Trophoblast cell (in vitro differentiated cells and primary cell): ENCODE data around the gene BABAM2.
A peak's percentile ranks its signal among the peaks of the same experiment; 100 is the strongest.

Source experiments
- DNase-seq, 2 donors: peaks; one replicate each; pipeline ENCODE4 v3.0.0-alpha.2; 2016
- H2AFZ ChIP-seq: 2 replicates; pipeline ENCODE4 v1.6.1; 2013; ENCODE audit warnings: low read length, moderate library complexity, mild to moderate bottlenecking; ENCODE audit not compliant: insufficient read depth, poor library complexity
- H2AK5ac ChIP-seq: 2 replicates; pipeline ENCODE4 v1.6.1; 2013; ENCODE audit warnings: mild to moderate bottlenecking, low read length
- H2BK120ac ChIP-seq: 2 replicates; pipeline ENCODE4 v1.6.1; 2013; ENCODE audit warnings: low read length, mild to moderate bottlenecking, moderate library complexity; ENCODE audit not compliant: insufficient read depth, poor library complexity
- H2BK12ac ChIP-seq: 2 replicates; pipeline ENCODE4 v1.6.1; 2013; ENCODE audit warnings: mild to moderate bottlenecking, low read length, moderate library complexity
- H2BK5ac ChIP-seq: 2 replicates; pipeline ENCODE4 v1.6.1; 2013; ENCODE audit warnings: low read length, low read depth, moderate library complexity, mild to moderate bottlenecking; ENCODE audit not compliant: poor library complexity
- H3K14ac ChIP-seq: 2 replicates; pipeline ENCODE4 v1.6.1; 2013; ENCODE audit warnings: mild to moderate bottlenecking, low read length
- H3K18ac ChIP-seq: 2 replicates; pipeline ENCODE4 v1.6.1; 2013; ENCODE audit warnings: mild to moderate bottlenecking, low read length
- H3K23ac ChIP-seq: 2 replicates; pipeline ENCODE4 v1.6.1; 2013; ENCODE audit warnings: low read length
- H3K27ac ChIP-seq: 2 replicates; pipeline ENCODE4 v1.5.1; 2013; ENCODE audit warnings: low read depth, mild to moderate bottlenecking, inconsistent platforms, low read length, moderate library complexity
- H3K27me3 ChIP-seq: 2 replicates; pipeline ENCODE4 v1.6.1; 2013; ENCODE audit warnings: inconsistent platforms, mild to moderate bottlenecking, low read length, moderate library complexity; ENCODE audit not compliant: insufficient read depth
- H3K36me3 ChIP-seq, 2 experiments: 1 replicate in 1 of 2; 2 replicates in 1 of 2; pipeline ENCODE4 v1.6.1; 2013; ENCODE audit warnings: low read length in 2 of 2, mild to moderate bottlenecking in 2 of 2, moderate library complexity in 1 of 2; ENCODE audit not compliant: insufficient read depth in 2 of 2, control insufficient read depth in 1 of 2
- H3K4ac ChIP-seq: 2 replicates; pipeline ENCODE4 v1.6.1; 2013; ENCODE audit warnings: low read depth, mild to moderate bottlenecking, low read length, moderate library complexity
- H3K4me1 ChIP-seq, 2 experiments: 1 replicate in 1 of 2; 2 replicates in 1 of 2; pipeline ENCODE4 v1.6.1; 2013; ENCODE audit warnings: low read length in 2 of 2, mild to moderate bottlenecking in 2 of 2, moderate library complexity in 1 of 2; ENCODE audit not compliant: insufficient read depth in 2 of 2, control insufficient read depth in 1 of 2
- H3K4me2 ChIP-seq: 2 replicates; pipeline ENCODE4 v1.6.1; 2013; ENCODE audit warnings: inconsistent platforms, mild to moderate bottlenecking, low read length, moderate library complexity
- H3K4me3 ChIP-seq: 2 replicates; pipeline ENCODE4 v1.5.1; 2013; ENCODE audit warnings: mild to moderate bottlenecking, low read depth, low read length, inconsistent platforms
- H3K79me1 ChIP-seq: one replicate; pipeline ENCODE4 v1.6.1; 2013; ENCODE audit warnings: low read length
- H3K79me2 ChIP-seq: 2 replicates; pipeline ENCODE4 v1.6.1; 2013; ENCODE audit warnings: low read length, mild to moderate bottlenecking; ENCODE audit not compliant: control insufficient read depth, insufficient read depth, poor library complexity
- H3K9ac ChIP-seq: 2 replicates; pipeline ENCODE4 v1.6.1; 2013; ENCODE audit warnings: mild to moderate bottlenecking, low read length
- H3K9me3 ChIP-seq: 2 replicates; pipeline ENCODE4 v1.6.1; 2013; ENCODE audit warnings: low read depth, mild to moderate bottlenecking, control low read depth, inconsistent platforms, low read length; ENCODE audit not compliant: insufficient read depth
- H4K12ac ChIP-seq: 2 replicates; pipeline ENCODE4 v1.6.1; 2013; ENCODE audit warnings: low read depth, mild to moderate bottlenecking, low read length, moderate library complexity
- H4K8ac ChIP-seq: 2 replicates; pipeline ENCODE4 v1.6.1; 2013; ENCODE audit warnings: low read depth, mild to moderate bottlenecking, low read length, moderate library complexity
- H4K91ac ChIP-seq: one replicate; pipeline ENCODE4 v1.6.1; 2013; ENCODE audit warnings: low read depth, mild to moderate bottlenecking, low read length, moderate library complexity
- WGBS: extraction: QIAGEN DNeasy Blood & Tissue Kit; methylation state at CpG from one replicate; pipeline ENCODE4 v1.1.7; 2013; ENCODE audit warnings: missing lambda C conversion rate; ENCODE audit not compliant: insufficient read length, insufficient coverage; ENCODE audit errors: extremely low coverage; 5-methylcytosine and 5-hydroxymethylcytosine counted together

The BABAM2 gene

GRCh38 chr2:27960237-27960912, 69.8 kb downstream of the BABAM2 start:
- Histone ChIP-seq H3K23ac (no peak overlapping the region), H3K4me1 (peaks cover 0 to 2% of the 10 kb centered on the region in 2 experiments), H3K27me3 (no peaks in the 10 kb centered on the region), H2BK120ac (no peak overlapping the region), H4K91ac (no peak overlapping the region), H4K12ac (no peak overlapping the region), H3K18ac (no peak overlapping the region), H3K79me1 (peaks cover 2% of the 10 kb centered on the region), H3K4me2 (peak overlapping the region; percentile 10), H3K4me3 (no peak overlapping the region), H3K27ac (peak overlapping the region; percentile 68), H2AK5ac (no peak overlapping the region), H2AFZ (no peak overlapping the region), H3K79me2 (no peaks in the 10 kb centered on the region), H2BK5ac (no peak overlapping the region), H3K36me3 (no peaks in the 10 kb centered on the region), H4K8ac (no peak overlapping the region), H3K4ac (no peak overlapping the region), H3K14ac (no peak overlapping the region), H3K9ac (no peak overlapping the region), H2BK12ac (no peak overlapping the region), H3K9me3 (no peaks in the 10 kb centered on the region)
- no CpG with 5 or more reads among the region's 4 CpGs for WGBS
- no peak for DNase-seq

GRCh38 chr2:27962006-27962405, 71.5 kb downstream of the BABAM2 start:
- Histone ChIP-seq H3K4me1 (peaks cover under 1 to 6% of the 10 kb centered on the region in 2 experiments), H3K18ac (no peak overlapping the region), H3K79me1 (peaks cover 2% of the 10 kb centered on the region), H2BK5ac (no peak overlapping the region), H2AFZ (no peak overlapping the region), H4K12ac (no peak overlapping the region), H3K4me2 (no peak overlapping the region), H3K4ac (no peak overlapping the region), H3K4me3 (no peak overlapping the region), H3K23ac (no peak overlapping the region), H4K8ac (no peak overlapping the region), H4K91ac (no peak overlapping the region), H2BK12ac (no peak overlapping the region), H3K27me3 (no peaks in the 10 kb centered on the region), H3K27ac (no peak overlapping the region), H3K9ac (no peak overlapping the region), H3K14ac (no peak overlapping the region), H3K79me2 (no peaks in the 10 kb centered on the region), H3K9me3 (no peaks in the 10 kb centered on the region), H3K36me3 (no peaks in the 10 kb centered on the region), H2BK120ac (no peak overlapping the region), H2AK5ac (no peak overlapping the region)
- peak; percentile 12 to 47 for DNase-seq
- no CpG with 5 or more reads among the region's 2 CpGs for WGBS

GRCh38 chr2:27963472-27963871, 72.9 kb downstream of the BABAM2 start:
- Histone ChIP-seq H2AK5ac (no peak overlapping the region), H3K4me3 (no peak overlapping the region), H3K36me3 (peaks cover 0 to 3% of the 10 kb centered on the region in 2 experiments), H3K27ac (no peak overlapping the region), H2BK12ac (no peak overlapping the region), H3K27me3 (no peaks in the 10 kb centered on the region), H3K9me3 (peaks cover 3% of the 10 kb centered on the region), H2BK5ac (no peak overlapping the region), H4K91ac (no peak overlapping the region), H3K79me1 (peaks cover 2% of the 10 kb centered on the region), H4K8ac (no peak overlapping the region), H3K14ac (no peak overlapping the region), H3K79me2 (no peaks in the 10 kb centered on the region), H3K23ac (no peak overlapping the region), H3K4me2 (no peak overlapping the region), H3K4me1 (peaks cover 3 to 6% of the 10 kb centered on the region in 2 experiments), H3K9ac (no peak overlapping the region), H4K12ac (no peak overlapping the region), H2BK120ac (no peak overlapping the region), H2AFZ (no peak overlapping the region), H3K4ac (no peak overlapping the region), H3K18ac (no peak overlapping the region)
- no peak for DNase-seq
- no CpG with 5 or more reads among the region's 1 CpG for WGBS

GRCh38 chr2:27964067-27964466, 73.5 kb downstream of the BABAM2 start:
- peaks cover 3% of the 10 kb centered on the region for H3K9me3 ChIP-seq
- no peak overlapping the region for H3K23ac ChIP-seq
- H3K4me1 ChIP-seq: peaks cover 3 to 6% of the 10 kb centered on the region in 2 experiments
- DNase-seq: no peak
- no peaks in the 10 kb centered on the region for H3K79me2 ChIP-seq
- H4K12ac ChIP-seq: no peak overlapping the region
- peak overlapping the region; percentile 55 for H3K4ac ChIP-seq
- no peak overlapping the region for H3K18ac ChIP-seq
- H2AK5ac ChIP-seq: no peak overlapping the region
- H2BK5ac ChIP-seq: no peak overlapping the region
- H3K27me3 ChIP-seq: no peaks in the 10 kb centered on the region
- H2BK120ac ChIP-seq: no peak overlapping the region
- no peak overlapping the region for H3K4me2 ChIP-seq
- peak overlapping the region; percentile 76 for H2BK12ac ChIP-seq
- H3K14ac ChIP-seq: no peak overlapping the region
- H4K8ac ChIP-seq: no peak overlapping the region
- H3K4me3 ChIP-seq: no peak overlapping the region
- H2AFZ ChIP-seq: no peak overlapping the region
- H3K9ac ChIP-seq: no peak overlapping the region
- H4K91ac ChIP-seq: no peak overlapping the region
- H3K36me3 ChIP-seq: peaks cover 0 to 3% of the 10 kb centered on the region in 2 experiments
- no CpG with 5 or more reads among the region's 3 CpGs for WGBS
- H3K79me1 ChIP-seq: peaks cover 2% of the 10 kb centered on the region
- H3K27ac ChIP-seq: no peak overlapping the region
